Right hindlimb (tissue), 1 donor: ENCODE data around the gene CEACAM18.
"Not testable (repeated sequence)": the region's sequence is repeated elsewhere in the genome, so short reads cannot be mapped to it uniquely, and the experiment has no call there.

Source experiments
- DNase-seq: peaks from one replicate; pipeline ENCODE4 v3.0.0-alpha.2; 2018

The CEACAM18 gene

GRCh38 chr19:51500931-51501330, 22.6 kb downstream of the CEACAM18 start:
- DNase-seq, result not testable (repeated sequence)

GRCh38 chr19:51501594-51502263, 23.4 kb downstream of the CEACAM18 start, which contains the start of gene SIGLEC12:
Gene SIGLEC12, minus strand, starts transcription at chr19:51501800. Its CDS starts 67 bp downstream, at chr19:51501733.
- no peak for DNase-seq

- no peak for DNase-seq
Observed at GRCh38 chr19:51503286-51503817, 25.0 kb downstream of the CEACAM18 start.

GRCh38 chr19:51503896-51504295, 25.6 kb downstream of the CEACAM18 start:
- DNase-seq, result no peak

GRCh38 chr19:51505904-51506303, 27.6 kb downstream of the CEACAM18 start:
- DNase-seq, result no peak

- DNase-seq, result no peak
Observed at GRCh38 chr19:51507192-51507591, 28.9 kb downstream of the CEACAM18 start.

GRCh38 chr19:51507640-51508058, 29.3 kb downstream of the CEACAM18 start:
- DNase-seq, result no peak

GRCh38 chr19:51508059-51508733, 29.9 kb downstream of the CEACAM18 start:
- DNase-seq, result no peak

- no peak for DNase-seq
Observed at GRCh38 chr19:51509823-51510660, 31.7 kb downstream of the CEACAM18 start.

GRCh38 chr19:51511353-51511752, 33.0 kb downstream of the CEACAM18 start:
- no peak for DNase-seq

GRCh38 chr19:51513968-51514367, 35.6 kb downstream of the CEACAM18 start:
- no peak for DNase-seq

- DNase-seq, result no peak
Observed at GRCh38 chr19:51514866-51515481, 36.6 kb downstream of the CEACAM18 start.

GRCh38 chr19:51520728-51521127, 42.4 kb downstream of the CEACAM18 start:
- DNase-seq, result no peak

- no peak for DNase-seq
Observed at GRCh38 chr19:51521357-51521756, 43.0 kb downstream of the CEACAM18 start.

- no peak for DNase-seq
Observed at GRCh38 chr19:51521781-51522180, 43.4 kb downstream of the CEACAM18 start.

GRCh38 chr19:51524666-51525264, 46.4 kb downstream of the CEACAM18 start:
- no peak for DNase-seq

- DNase-seq, result no peak
Observed at GRCh38 chr19:51525651-51526050, 47.3 kb downstream of the CEACAM18 start.

GRCh38 chr19:51529301-51529700, 51.0 kb downstream of the CEACAM18 start:
- DNase-seq, result no peak

- no peak for DNase-seq
Observed at GRCh38 chr19:51530616-51531015, 52.3 kb downstream of the CEACAM18 start.

- DNase-seq, result peak; percentile 37
Observed at GRCh38 chr19:51531349-51532315, 53.3 kb downstream of the CEACAM18 start, which contains the start of gene SIGLEC6. Gene SIGLEC6, minus strand, starts transcription at chr19:51531670. Its CDS starts 22 bp downstream, at chr19:51531648.

GRCh38 chr19:51535535-51535934, 57.2 kb downstream of the CEACAM18 start:
- no peak for DNase-seq
